ENCODE results near the gene GBGT1.

The GBGT1 gene

DNA sequence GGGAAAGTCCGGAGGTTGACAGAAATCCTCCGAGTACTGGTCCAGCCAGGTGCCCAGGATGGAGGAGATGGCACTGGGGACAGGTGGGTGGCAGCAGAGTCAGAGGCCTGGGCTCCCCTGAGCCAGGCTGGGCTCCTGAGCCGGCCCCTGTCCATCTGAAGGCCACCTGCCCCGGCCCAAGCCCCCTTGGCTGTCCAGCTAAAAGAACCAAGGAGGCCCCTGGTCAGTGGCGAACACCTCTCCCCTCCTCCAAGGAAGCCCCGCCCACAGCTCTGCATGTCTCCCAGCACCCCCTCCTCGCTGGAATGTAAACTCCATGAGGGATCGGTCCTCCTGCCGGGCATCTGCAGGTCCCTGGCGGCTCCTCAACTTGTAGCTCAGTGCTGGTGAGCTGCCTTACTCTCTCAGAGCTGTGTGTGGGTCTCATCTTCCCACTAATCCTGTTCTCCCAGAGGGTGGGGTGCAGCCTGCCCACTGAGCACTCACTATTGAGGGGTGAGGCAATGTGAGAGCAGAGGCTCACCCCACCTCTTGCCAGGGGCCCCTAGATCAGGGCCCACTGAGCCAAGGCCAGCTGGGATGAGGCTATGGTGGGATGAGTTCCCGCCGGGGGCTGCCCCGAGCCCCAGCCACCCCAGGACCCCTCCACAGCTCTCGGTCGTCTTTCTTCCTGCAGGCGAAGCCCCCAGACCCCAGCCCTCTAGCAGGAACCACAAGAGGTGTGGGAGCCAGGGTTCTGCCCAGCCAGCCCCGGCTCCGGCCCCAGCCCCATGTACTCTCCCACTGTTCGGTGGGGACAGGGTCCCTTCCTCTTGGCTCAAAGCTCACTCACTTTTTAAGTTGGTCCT is 54.7 kb downstream of the GBGT1 start:
- no peak overlapping the region for H3K4me3 Mint-ChIP-seq

DNA sequence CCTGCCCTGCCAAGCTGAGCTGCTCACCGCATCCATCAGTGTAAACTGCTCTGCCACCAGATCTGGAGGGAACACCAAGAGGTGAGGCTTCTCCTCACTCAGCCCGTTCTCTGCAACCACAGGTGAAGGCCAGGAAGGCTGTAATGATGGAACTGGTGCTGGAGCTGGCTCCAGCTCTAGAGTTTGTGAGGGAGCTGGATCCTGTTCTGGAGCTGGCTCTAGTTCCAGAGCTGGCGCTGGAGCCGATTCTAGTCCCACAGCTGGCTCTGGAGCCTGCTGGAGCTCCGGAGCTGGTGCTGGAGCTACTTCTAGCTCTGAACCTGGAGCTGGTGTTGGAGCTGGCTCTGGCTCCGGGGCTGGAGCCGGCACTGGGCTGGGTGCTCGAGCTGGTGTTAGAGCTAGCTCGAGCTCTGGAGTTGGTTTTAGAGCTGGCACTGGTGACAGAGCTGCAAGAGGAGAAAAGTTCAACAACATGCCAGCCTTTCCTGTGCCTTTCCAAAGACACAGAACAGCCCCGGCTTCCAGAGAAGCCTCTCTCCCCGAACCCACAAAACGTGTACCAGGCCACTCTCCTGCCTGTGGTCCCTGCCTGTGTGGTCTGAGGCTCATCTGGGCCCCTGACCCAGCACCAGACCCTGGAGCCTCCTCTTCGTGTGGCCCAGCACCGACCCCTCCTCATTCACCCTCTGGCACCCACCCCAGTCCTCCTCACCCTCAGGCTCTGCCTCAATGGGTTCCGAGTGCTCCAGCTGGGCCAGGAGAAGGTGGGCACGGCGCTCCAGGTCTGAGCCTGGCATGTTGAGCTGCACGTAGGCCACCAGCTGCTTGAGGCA is 55.5 kb downstream of the GBGT1 start:
- Mint-ChIP-seq H3K9me3 (no peaks in the 10 kb centered on the region), H3K27ac (no peak overlapping the region), H3K27me3 (ENCODE audit: low read depth) (no peaks in the 10 kb centered on the region), H3K36me3 (ENCODE audit: low read depth) (peaks cover 15% of the 10 kb centered on the region), H3K4me1 (no peaks in the 10 kb centered on the region), H3K4me3 (no peak overlapping the region)
- TF ChIP-seq, protein P1, sequence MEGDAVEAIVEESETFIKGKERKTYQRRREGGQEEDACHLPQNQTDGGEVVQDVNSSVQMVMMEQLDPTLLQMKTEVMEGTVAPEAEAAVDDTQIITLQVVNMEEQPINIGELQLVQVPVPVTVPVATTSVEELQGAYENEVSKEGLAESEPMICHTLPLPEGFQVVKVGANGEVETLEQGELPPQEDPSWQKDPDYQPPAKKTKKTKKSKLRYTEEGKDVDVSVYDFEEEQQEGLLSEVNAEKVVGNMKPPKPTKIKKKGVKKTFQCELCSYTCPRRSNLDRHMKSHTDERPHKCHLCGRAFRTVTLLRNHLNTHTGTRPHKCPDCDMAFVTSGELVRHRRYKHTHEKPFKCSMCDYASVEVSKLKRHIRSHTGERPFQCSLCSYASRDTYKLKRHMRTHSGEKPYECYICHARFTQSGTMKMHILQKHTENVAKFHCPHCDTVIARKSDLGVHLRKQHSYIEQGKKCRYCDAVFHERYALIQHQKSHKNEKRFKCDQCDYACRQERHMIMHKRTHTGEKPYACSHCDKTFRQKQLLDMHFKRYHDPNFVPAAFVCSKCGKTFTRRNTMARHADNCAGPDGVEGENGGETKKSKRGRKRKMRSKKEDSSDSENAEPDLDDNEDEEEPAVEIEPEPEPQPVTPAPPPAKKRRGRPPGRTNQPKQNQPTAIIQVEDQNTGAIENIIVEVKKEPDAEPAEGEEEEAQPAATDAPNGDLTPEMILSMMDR (IDR thresholded peaks at IDR 0.05; ENCODE audit: unreplicated experiment in 3 of 3) = no peak

More for the DNA sequence above, 54.7 kb downstream of the GBGT1 start:
- TF ChIP-seq, protein P1 (IDR thresholded peaks at IDR 0.05; ENCODE audit: unreplicated experiment in 3 of 3) = no peak
- H3K9me3 Mint-ChIP-seq = no peaks in the 10 kb centered on the region
- H3K4me1 Mint-ChIP-seq = peaks cover 8% of the 10 kb centered on the region
- no peaks in the 10 kb centered on the region for H3K27me3 Mint-ChIP-seq (ENCODE audit: low read depth)
- H3K36me3 Mint-ChIP-seq (ENCODE audit: low read depth) = peaks cover 14% of the 10 kb centered on the region
- no peak overlapping the region for H3K27ac Mint-ChIP-seq

DNA sequence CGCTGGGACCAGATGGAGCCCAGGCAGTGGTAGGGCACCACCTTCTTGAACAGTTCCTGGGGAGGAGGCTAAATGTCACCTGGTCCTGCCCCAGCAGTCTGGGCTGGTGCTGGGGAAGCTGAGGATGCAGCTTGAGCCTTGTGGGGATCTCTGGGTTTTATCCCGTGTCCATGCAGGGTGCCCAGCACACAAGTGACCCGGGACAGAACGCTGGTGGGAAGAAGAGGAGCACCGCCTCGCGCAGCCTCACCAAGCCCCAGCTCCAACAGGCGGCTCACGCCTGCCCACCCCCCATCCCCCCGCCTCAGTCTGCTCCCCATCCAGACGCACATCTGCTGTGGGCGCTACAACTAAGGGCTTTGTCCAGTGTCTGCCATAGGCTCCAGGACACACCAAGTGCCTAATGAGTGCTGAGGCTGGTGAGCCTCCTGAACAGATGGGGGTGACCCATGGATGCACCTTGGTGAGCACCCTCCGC is 56.4 kb downstream of the GBGT1 start:
- H3K9me3 Mint-ChIP-seq = no peaks in the 10 kb centered on the region
- no peak overlapping the region for H3K4me3 Mint-ChIP-seq
- no peak overlapping the region for H3K27ac Mint-ChIP-seq
- H3K27me3 Mint-ChIP-seq (ENCODE audit: low read depth) = no peaks in the 10 kb centered on the region
- TF ChIP-seq, protein P1 (IDR thresholded peaks at IDR 0.05; ENCODE audit: unreplicated experiment in 3 of 3) = no peak
- H3K4me1 Mint-ChIP-seq = no peaks in the 10 kb centered on the region
- H3K36me3 Mint-ChIP-seq (ENCODE audit: low read depth) = peaks cover 19% of the 10 kb centered on the region

DNA sequence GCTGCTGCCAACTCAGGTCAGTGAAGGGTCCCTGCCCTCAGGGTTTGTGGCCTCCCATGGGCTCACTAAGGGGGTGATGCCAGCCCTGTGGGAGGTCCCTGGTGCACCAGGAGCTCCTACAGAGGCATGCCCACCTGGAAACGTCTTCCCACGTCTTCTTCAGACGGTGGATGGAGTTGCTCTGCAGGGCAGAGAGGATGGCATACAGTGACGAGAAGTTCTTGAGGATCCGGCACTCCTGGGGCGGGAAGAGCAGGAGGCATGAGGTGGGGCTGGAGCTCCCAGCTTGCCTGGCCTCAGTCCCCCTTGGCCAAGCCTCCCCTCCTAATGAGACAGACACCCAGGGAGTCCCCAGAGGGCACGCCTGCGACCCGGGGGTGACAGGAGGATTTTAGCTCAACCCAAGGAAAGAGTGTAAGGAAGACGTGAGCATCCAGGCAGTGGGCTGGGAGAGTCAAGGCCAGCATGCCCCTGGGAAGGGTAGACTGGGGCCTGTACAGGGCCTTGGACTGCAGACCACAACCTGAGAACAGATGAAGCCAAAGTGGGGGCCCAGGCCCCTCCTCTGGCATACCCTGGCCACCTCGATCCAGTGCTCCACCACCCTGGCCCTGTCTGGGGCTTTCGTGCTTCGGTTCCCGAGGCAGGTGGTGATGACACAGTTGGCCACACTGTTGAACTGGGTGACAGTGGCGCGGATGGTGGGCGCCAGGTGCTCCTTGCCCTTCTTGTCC is 57.0 kb downstream of the GBGT1 start:
- H3K4me1 Mint-ChIP-seq = no peaks in the 10 kb centered on the region
- H3K9me3 Mint-ChIP-seq = no peaks in the 10 kb centered on the region
- TF ChIP-seq, protein P1 (IDR thresholded peaks at IDR 0.05; ENCODE audit: unreplicated experiment in 3 of 3) = no peak
- H3K27ac Mint-ChIP-seq = no peak overlapping the region
- no peaks in the 10 kb centered on the region for H3K27me3 Mint-ChIP-seq (ENCODE audit: low read depth)
- peaks cover 19% of the 10 kb centered on the region for H3K36me3 Mint-ChIP-seq (ENCODE audit: low read depth)
- no peak overlapping the region for H3K4me3 Mint-ChIP-seq

DNA sequence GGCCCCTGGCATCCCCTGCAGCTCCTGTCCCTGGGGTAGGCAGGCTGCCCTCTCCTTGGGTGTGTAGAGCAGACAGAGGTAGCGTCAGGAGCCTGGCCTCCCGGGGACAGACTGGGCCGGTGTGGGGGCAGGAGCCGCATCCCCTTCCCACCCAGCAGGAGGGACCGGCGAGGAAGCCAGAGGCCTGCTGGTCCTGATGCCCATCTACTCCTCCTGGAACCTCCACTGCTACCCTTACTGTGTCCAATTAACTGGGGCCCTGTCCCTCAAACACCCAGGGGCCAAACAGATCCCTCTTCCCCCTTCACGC is 58.3 kb downstream of the GBGT1 start:
- TF ChIP-seq, protein P1 (IDR thresholded peaks at IDR 0.05; ENCODE audit: unreplicated experiment in 3 of 3) = no peak

More for the DNA sequence above, 58.3 kb downstream of the GBGT1 start:
- Mint-ChIP-seq H3K27me3 (ENCODE audit: low read depth) (no peaks in the 10 kb centered on the region), H3K4me3 (no peak overlapping the region), H3K9me3 (no peaks in the 10 kb centered on the region), H3K27ac (no peak overlapping the region), H3K4me1 (no peaks in the 10 kb centered on the region), H3K36me3 (ENCODE audit: low read depth) (peaks cover 25% of the 10 kb centered on the region)

Data from nephron (organoid).